Measurements from ENCODE around the gene MYCL.

MYCL gene

DNA sequence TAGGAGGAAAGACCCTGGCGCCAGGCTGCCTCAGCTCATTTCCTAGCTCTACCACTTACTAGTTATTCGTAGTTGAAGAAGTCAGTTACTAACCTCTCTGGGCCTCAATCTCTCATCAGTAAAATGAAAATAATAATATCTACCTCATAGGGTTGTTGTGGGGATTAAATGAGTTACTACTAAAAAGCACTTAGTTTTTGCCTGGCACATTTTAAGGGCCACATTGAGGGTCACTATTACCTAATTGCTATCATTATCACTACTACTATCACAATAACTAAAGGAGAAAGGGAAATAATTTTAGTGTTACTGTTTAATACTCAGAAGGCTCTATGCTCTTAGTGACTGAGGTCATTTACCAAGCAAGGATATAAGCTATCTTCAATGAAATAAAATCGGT is 43.4 kb downstream of the MYCL start:
- DNase-seq (ENCODE audit: low read depth): no peak
- TF ChIP-seq, protein P1, sequence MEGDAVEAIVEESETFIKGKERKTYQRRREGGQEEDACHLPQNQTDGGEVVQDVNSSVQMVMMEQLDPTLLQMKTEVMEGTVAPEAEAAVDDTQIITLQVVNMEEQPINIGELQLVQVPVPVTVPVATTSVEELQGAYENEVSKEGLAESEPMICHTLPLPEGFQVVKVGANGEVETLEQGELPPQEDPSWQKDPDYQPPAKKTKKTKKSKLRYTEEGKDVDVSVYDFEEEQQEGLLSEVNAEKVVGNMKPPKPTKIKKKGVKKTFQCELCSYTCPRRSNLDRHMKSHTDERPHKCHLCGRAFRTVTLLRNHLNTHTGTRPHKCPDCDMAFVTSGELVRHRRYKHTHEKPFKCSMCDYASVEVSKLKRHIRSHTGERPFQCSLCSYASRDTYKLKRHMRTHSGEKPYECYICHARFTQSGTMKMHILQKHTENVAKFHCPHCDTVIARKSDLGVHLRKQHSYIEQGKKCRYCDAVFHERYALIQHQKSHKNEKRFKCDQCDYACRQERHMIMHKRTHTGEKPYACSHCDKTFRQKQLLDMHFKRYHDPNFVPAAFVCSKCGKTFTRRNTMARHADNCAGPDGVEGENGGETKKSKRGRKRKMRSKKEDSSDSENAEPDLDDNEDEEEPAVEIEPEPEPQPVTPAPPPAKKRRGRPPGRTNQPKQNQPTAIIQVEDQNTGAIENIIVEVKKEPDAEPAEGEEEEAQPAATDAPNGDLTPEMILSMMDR (IDR thresholded peaks at IDR 0.05; ENCODE audit: low read depth, low read length, missing control alignments): no peak

GRCh38 chr1:39857126-39857878 is 44.4 kb downstream of the MYCL start:
- TF ChIP-seq, protein P1 (IDR thresholded peaks at IDR 0.05; ENCODE audit: low read depth, low read length, missing control alignments): no peak
- DNase-seq (ENCODE audit: low read depth): no peak

More for the DNA sequence above, 43.4 kb downstream of the MYCL start:
- H3K4me3 ChIP-seq (ENCODE audit: low read depth, low read length): no peak overlapping the region

DNA sequence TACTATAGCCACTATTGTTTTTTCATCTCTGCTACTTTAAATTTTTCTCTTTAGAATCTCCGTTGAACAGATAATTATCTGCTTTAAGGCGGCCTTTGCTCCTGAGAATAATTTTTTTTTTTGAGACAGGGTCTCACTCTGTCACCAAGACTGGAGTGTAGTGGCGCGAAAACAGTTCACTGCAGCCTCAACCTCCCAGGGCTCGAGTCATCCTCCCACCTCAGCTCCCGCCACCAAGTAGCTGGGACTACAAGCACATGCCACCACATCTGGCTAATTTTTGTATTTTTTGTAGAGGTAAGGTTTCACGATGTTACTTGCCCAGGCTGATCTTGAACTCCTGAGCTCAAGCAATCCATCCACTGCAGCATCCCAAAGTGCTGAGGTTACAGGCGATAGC is 47.0 kb downstream of the MYCL start:
- no peak overlapping the region for H3K4me3 ChIP-seq (ENCODE audit: low read depth, low read length)
- no peak for DNase-seq (ENCODE audit: low read depth)
- TF ChIP-seq, protein P1 (IDR thresholded peaks at IDR 0.05; ENCODE audit: low read depth, low read length, missing control alignments): no peak

More at GRCh38 chr1:39857126-39857878, 44.4 kb downstream of the MYCL start:
- H3K4me3 ChIP-seq (ENCODE audit: low read depth, low read length): no peak overlapping the region

DNA sequence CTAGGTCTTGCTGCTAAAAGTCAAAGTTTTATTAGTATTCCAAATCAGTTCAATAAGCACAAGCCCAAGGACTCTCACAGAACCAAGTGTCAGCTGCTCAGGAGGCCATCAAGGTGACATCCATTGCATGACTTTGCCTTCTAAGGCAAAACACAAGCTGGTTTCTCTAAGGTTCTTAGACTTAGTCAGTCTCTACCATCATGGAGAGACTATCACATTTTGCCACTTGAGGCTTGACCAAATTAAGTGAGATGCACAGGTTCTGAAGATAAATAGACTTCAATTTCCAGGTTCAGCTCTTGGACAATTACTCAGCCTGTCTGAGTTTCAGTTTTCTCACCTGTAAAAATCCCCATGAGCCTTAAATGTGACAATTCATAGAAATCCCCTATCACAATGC is 47.4 kb downstream of the MYCL start:
- H3K4me3 ChIP-seq (ENCODE audit: low read depth, low read length): no peak overlapping the region
- no peak for DNase-seq (ENCODE audit: low read depth)
- TF ChIP-seq, protein P1 (IDR thresholded peaks at IDR 0.05; ENCODE audit: low read depth, low read length, missing control alignments): no peak

- TF ChIP-seq, protein P1 (IDR thresholded peaks at IDR 0.05; ENCODE audit: low read depth, low read length, missing control alignments): no peak
- no peak overlapping the region for H3K4me3 ChIP-seq (ENCODE audit: low read depth, low read length)
- no peak for DNase-seq (ENCODE audit: low read depth)
Observed at GRCh38 chr1:39852876-39853275, 48.8 kb downstream of the MYCL start.

DNA sequence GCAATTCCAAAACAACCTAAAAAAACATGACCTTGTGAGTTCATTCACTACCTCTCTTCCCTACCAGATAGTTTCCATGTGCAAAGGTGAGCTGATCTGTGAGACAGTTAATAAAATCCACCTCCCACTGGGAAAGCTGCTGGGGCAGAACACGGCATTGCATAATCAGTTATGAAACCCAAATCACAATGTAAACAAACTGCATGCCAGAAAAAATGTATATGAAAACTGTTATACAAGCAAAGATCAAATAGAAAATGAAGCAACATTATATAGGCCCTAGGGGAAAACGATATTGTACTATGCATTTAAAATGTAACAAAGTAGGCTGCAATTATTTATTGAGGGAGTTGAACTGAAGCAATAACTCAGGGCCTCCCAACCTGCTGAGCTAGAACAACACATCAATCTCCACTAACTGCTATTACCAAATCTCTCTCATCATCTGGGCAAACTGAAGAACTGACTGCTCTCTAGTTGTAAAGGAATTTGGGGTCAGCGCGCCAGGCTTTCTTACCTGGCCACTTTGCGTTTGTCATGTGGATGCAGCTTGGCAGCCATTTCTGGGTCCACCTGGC is 49.4 kb downstream of the MYCL start:
- DNase-seq (ENCODE audit: low read depth): no peak
- no peak overlapping the region for H3K4me3 ChIP-seq (ENCODE audit: low read depth, low read length)
- TF ChIP-seq, protein P1 (IDR thresholded peaks at IDR 0.05; ENCODE audit: low read depth, low read length, missing control alignments): no peak

Data from GM12864 (cell line).